HG02885 (cell line): ENCODE measurements around the gene ELK4.
"Not testable (repeated sequence)": the region's sequence is repeated elsewhere in the genome, so short reads cannot be mapped to it uniquely, and the experiment has no call there.

ENCODE experiments used
- ATAC-seq: cut with Tn5 transposase; IDR thresholded peaks from one replicate; pipeline ENCODE4 v1.9.1; 2021; ENCODE audit warnings: mild to moderate bottlenecking; ENCODE audit not compliant: unreplicated experiment, poor library complexity

The ELK4 gene

GRCh38 chr1:205665201-205666045 is 33.6 kb upstream of the ELK4 start:
- ATAC-seq, result no peak

- ATAC-seq, result no peak
Measured at GRCh38 chr1:205664399-205665017, 32.7 kb upstream of the ELK4 start.

- no peak for ATAC-seq
Measured at GRCh38 chr1:205663286-205663936, 31.6 kb upstream of the ELK4 start.

- no peak for ATAC-seq
Measured at GRCh38 chr1:205662791-205663190, 31.0 kb upstream of the ELK4 start.

GRCh38 chr1:205662135-205662738 is 30.4 kb upstream of the ELK4 start:
- no peak for ATAC-seq

- ATAC-seq, result no peak
Measured at GRCh38 chr1:205661429-205662134, 29.8 kb upstream of the ELK4 start.

- no peak for ATAC-seq
Measured at GRCh38 chr1:205660361-205660760, 28.6 kb upstream of the ELK4 start.

- ATAC-seq, result peak; percentile 58
Measured at GRCh38 chr1:205658943-205659581, 27.3 kb upstream of the ELK4 start.

- no peak for ATAC-seq
Measured at GRCh38 chr1:205656236-205656635, 24.4 kb upstream of the ELK4 start.

GRCh38 chr1:205652984-205653383 is 21.2 kb upstream of the ELK4 start:
- no peak for ATAC-seq

- no peak for ATAC-seq
Measured at GRCh38 chr1:205650241-205650640, 18.4 kb upstream of the ELK4 start.

GRCh38 chr1:205645519-205645918 is 13.7 kb upstream of the ELK4 start:
- ATAC-seq, result no peak

- no peak for ATAC-seq
Measured at GRCh38 chr1:205642679-205643307, 11.0 kb upstream of the ELK4 start.

- no peak for ATAC-seq
Measured at GRCh38 chr1:205639567-205639966, 7.8 kb upstream of the ELK4 start.

- no peak for ATAC-seq
Measured at GRCh38 chr1:205637854-205638468, 6.2 kb upstream of the ELK4 start.

- no peak for ATAC-seq
Measured at GRCh38 chr1:205636732-205637131, 4.9 kb upstream of the ELK4 start.

GRCh38 chr1:205636138-205636530 is 4.3 kb upstream of the ELK4 start:
- ATAC-seq, result not testable (repeated sequence)

- ATAC-seq, result no peak
Measured at GRCh38 chr1:205633421-205633976, 1.7 kb upstream of the ELK4 start.
